ENCODE measurements around the gene LYPD4. TPM values are rescaled to one million over a fixed set of nuclear protein-coding genes. Genes with fewer than 3 reads are reported as not detected.
A peak's percentile ranks its signal among the peaks of the same experiment; 100 is the strongest.

The LYPD4 gene
- total and polyA plus RNA-seq, 8 donors, result not detected

DNA sequence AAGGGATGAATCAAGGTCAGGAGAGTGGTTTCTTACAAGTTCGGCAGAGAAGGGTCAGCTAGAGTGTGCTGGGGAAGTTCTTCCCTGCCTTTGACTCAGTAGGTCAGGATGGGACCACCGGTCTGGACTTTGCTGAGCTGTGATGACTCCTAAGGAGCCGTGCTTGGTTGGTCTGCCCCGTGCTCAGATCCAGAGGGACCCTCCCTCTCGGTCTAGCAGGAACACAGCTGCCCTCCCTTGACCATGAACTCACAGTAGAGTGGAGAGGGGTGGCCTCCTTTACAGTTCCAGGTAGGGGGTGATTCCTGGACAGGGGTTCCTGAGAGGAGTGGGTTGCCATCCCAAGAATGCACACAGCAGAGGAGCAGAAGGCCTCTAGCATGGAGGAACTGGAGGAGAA is 19.9 kb upstream of the LYPD4 start:
- DNase-seq, result no peak
- no peak overlapping the region for H3K27ac ChIP-seq
- H3K4me1 ChIP-seq, result peaks cover 24 to 88% (median 83%) of the 10 kb centered on the region in 4 donors
- intact Hi-C loops (cut with DNase I; ENCODE audit: low total_unique reads), result no loop called here
- no peaks in the 10 kb centered on the region for H3K27me3 ChIP-seq
- H3K4me3 ChIP-seq, result no peak overlapping the region
- TF ChIP-seq POLR2A (IDR thresholded peaks at IDR 0.05), result no peak
- TF ChIP-seq EP300 (IDR thresholded peaks at IDR 0.05), result no peak
- TF ChIP-seq POLR2AphosphoS5 (IDR thresholded peaks at IDR 0.05), result no peak
- TF ChIP-seq, protein P1, sequence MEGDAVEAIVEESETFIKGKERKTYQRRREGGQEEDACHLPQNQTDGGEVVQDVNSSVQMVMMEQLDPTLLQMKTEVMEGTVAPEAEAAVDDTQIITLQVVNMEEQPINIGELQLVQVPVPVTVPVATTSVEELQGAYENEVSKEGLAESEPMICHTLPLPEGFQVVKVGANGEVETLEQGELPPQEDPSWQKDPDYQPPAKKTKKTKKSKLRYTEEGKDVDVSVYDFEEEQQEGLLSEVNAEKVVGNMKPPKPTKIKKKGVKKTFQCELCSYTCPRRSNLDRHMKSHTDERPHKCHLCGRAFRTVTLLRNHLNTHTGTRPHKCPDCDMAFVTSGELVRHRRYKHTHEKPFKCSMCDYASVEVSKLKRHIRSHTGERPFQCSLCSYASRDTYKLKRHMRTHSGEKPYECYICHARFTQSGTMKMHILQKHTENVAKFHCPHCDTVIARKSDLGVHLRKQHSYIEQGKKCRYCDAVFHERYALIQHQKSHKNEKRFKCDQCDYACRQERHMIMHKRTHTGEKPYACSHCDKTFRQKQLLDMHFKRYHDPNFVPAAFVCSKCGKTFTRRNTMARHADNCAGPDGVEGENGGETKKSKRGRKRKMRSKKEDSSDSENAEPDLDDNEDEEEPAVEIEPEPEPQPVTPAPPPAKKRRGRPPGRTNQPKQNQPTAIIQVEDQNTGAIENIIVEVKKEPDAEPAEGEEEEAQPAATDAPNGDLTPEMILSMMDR (IDR thresholded peaks at IDR 0.05), result no peak
- peaks cover 62 to 86% (median 82%) of the 10 kb centered on the region in 4 donors for H3K36me3 ChIP-seq
- no peaks in the 10 kb centered on the region for H3K9me3 ChIP-seq
- WGBS, 5 donors, result 65 to 86% (median 79%) methylated on average over 5 of the region's 5 CpGs

DNA sequence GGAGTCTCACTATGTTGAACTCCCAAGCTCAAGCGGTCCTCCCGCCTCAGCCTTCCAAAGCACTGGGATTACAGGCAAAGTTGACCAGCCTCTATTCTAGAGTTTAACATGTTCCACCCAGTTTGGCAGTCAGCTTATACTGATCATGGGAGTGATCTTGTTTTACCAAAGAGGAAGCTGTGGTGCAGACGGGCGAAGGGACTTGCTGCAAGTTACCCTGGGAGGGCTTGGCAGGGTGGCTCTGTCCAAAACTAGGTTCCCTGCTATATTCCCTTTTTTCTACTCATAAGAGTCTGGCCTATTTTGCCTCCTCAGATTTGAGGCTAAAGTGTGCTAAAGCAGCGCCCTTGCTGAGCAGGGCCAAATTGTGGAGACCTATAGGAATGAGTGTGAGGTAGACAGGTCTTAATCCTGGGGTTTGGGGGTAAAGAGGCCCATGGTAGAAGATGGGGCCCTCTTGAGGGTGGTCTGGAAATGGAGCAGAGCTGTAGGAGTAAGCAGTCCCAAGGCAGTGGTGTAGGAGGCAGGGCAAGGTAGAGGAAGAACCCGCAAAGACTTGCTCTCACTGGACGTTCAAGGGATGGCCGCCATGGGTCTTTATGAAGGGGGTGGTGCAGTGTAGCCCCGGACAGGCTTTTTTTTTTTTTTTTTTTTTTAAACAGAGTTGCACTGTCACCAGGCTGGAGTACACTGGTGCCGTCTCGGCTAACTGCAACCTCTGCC is 18.9 kb upstream of the LYPD4 start:
- intact Hi-C loops (cut with DNase I; ENCODE audit: low total_unique reads), result no loop called here
- H3K9me3 ChIP-seq, result no peaks in the 10 kb centered on the region
- TF ChIP-seq POLR2AphosphoS5 (IDR thresholded peaks at IDR 0.05) (no peak), POLR2A (IDR thresholded peaks at IDR 0.05) (no peak), EP300 (IDR thresholded peaks at IDR 0.05) (no peak)
- TF ChIP-seq, protein P1 (IDR thresholded peaks at IDR 0.05), result no peak
- DNase-seq, result no peak
- peak overlapping the region in 1 of 4 donors; percentile 78 for H3K4me3 ChIP-seq
- peak overlapping the region in 1 of 5 donors; percentile 7 for H3K27ac ChIP-seq
- H3K27me3 ChIP-seq, result no peaks in the 10 kb centered on the region
- H3K4me1 ChIP-seq, result peaks cover 27 to 86% (median 83%) of the 10 kb centered on the region in 4 donors
- WGBS, 5 donors, result 76 to 82% (median 78%) methylated on average over 11 of the region's 11 CpGs
- H3K36me3 ChIP-seq, result peaks cover 54 to 76% (median 72%) of the 10 kb centered on the region in 4 donors

DNA sequence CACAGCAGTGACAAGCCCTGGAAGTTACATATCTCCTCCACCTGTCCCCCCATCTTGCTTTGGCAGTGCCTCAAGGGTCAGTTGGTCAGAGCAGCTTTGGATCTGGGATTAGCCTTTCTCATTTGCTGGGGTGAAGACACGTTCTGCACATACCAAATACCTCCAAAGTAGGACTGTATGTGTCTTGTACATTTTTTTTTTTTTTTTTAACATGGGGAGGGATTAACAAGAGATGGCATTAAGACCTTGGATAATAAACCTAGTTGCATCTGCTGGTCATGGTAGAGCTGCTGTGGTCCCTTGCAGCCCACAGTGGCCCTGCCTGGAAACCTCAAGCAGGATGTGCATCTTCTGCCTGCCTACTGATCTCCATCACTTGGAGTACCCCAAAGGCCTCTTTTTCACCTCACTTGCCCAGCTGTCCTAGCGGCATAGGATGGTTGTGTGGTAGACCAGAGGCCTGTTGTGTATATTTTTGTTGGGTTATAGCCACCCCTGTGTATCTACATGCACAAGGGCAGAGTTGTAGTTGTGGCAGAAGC is 18.0 kb upstream of the LYPD4 start:
- TF ChIP-seq, protein P1 (IDR thresholded peaks at IDR 0.05), result no peak
- no peak for TF ChIP-seq POLR2A (IDR thresholded peaks at IDR 0.05)
- no peak for TF ChIP-seq POLR2AphosphoS5 (IDR thresholded peaks at IDR 0.05)
- H3K4me3 ChIP-seq, result peak overlapping the region in 2 of 4 donors; percentile 78 to 79

DNA sequence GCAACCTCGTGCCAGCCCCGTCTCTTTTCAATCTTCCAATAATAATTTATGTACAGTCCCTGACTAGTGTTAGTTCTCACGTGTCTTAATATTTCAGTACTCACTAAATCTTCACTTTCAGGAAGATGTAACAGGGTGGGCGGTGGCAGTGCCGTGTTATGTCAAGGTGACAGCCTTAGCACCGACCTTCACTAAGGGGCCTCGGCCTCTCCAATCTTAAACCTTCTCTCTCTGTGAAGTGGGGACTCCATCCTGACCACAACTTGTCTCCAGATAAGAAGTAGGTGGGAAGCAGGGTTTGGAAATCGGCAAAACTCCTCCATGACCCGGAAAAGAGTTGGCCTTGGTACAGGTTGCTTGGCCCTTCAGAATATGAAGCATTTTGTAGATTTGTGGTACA is 17.4 kb upstream of the LYPD4 start:
- TF ChIP-seq EP300 (IDR thresholded peaks at IDR 0.05), result no peak
- TF ChIP-seq POLR2AphosphoS5 (IDR thresholded peaks at IDR 0.05), result no peak
- 41 to 60% (median 47%) methylated on average over 9 of the region's 9 CpGs for WGBS, 5 donors
- Histone ChIP-seq H3K9me3 (no peaks in the 10 kb centered on the region), H3K4me3 (peak overlapping the region in 2 of 4 donors; percentile 78 to 79), H3K27me3 (no peaks in the 10 kb centered on the region), H3K36me3 (peaks cover 51 to 60% (median 57%) of the 10 kb centered on the region in 4 donors), H3K27ac (no peak overlapping the region), H3K4me1 (peaks cover 27 to 72% (median 68%) of the 10 kb centered on the region in 4 donors)
- intact Hi-C loops (cut with DNase I; ENCODE audit: low total_unique reads), result no loop called here
- no peak for DNase-seq

More for the DNA sequence above, 18.0 kb upstream of the LYPD4 start:
- no peak for DNase-seq
- H3K4me1 ChIP-seq, result peaks cover 27 to 79% (median 74%) of the 10 kb centered on the region in 4 donors
- H3K27me3 ChIP-seq, result no peaks in the 10 kb centered on the region
- peak overlapping the region in 1 of 5 donors; percentile 7 for H3K27ac ChIP-seq
- peaks cover 53 to 67% (median 64%) of the 10 kb centered on the region in 4 donors for H3K36me3 ChIP-seq
- 49 to 67% (median 55%) methylated on average over 2 of the region's 2 CpGs for WGBS, 5 donors
- no peaks in the 10 kb centered on the region for H3K9me3 ChIP-seq
- intact Hi-C loops (cut with DNase I; ENCODE audit: low total_unique reads), result no loop called here
